Trophoblast cell (in vitro differentiated cells and primary cell): Measurements from ENCODE around the gene OTOP3.

Source experiments
- DNase-seq, 2 donors: peaks; one replicate each; pipeline ENCODE4 v3.0.0-alpha.2; 2016
- H2AFZ ChIP-seq: 2 replicates; pipeline ENCODE4 v1.6.1; 2013; ENCODE audit warnings: low read length, moderate library complexity, mild to moderate bottlenecking; ENCODE audit not compliant: insufficient read depth, poor library complexity
- H2AK5ac ChIP-seq: 2 replicates; pipeline ENCODE4 v1.6.1; 2013; ENCODE audit warnings: mild to moderate bottlenecking, low read length
- H2BK120ac ChIP-seq: 2 replicates; pipeline ENCODE4 v1.6.1; 2013; ENCODE audit warnings: low read length, mild to moderate bottlenecking, moderate library complexity; ENCODE audit not compliant: insufficient read depth, poor library complexity
- H2BK12ac ChIP-seq: 2 replicates; pipeline ENCODE4 v1.6.1; 2013; ENCODE audit warnings: mild to moderate bottlenecking, low read length, moderate library complexity
- H2BK5ac ChIP-seq: 2 replicates; pipeline ENCODE4 v1.6.1; 2013; ENCODE audit warnings: low read length, low read depth, moderate library complexity, mild to moderate bottlenecking; ENCODE audit not compliant: poor library complexity
- H3K14ac ChIP-seq: 2 replicates; pipeline ENCODE4 v1.6.1; 2013; ENCODE audit warnings: mild to moderate bottlenecking, low read length
- H3K18ac ChIP-seq: 2 replicates; pipeline ENCODE4 v1.6.1; 2013; ENCODE audit warnings: mild to moderate bottlenecking, low read length
- H3K23ac ChIP-seq: 2 replicates; pipeline ENCODE4 v1.6.1; 2013; ENCODE audit warnings: low read length
- H3K27ac ChIP-seq: 2 replicates; pipeline ENCODE4 v1.5.1; 2013; ENCODE audit warnings: low read depth, mild to moderate bottlenecking, inconsistent platforms, low read length, moderate library complexity
- H3K27me3 ChIP-seq: 2 replicates; pipeline ENCODE4 v1.6.1; 2013; ENCODE audit warnings: inconsistent platforms, mild to moderate bottlenecking, low read length, moderate library complexity; ENCODE audit not compliant: insufficient read depth
- H3K36me3 ChIP-seq, 2 experiments: 1 replicate in 1 of 2; 2 replicates in 1 of 2; pipeline ENCODE4 v1.6.1; 2013; ENCODE audit warnings: low read length in 2 of 2, mild to moderate bottlenecking in 2 of 2, moderate library complexity in 1 of 2; ENCODE audit not compliant: insufficient read depth in 2 of 2, control insufficient read depth in 1 of 2
- H3K4ac ChIP-seq: 2 replicates; pipeline ENCODE4 v1.6.1; 2013; ENCODE audit warnings: low read depth, mild to moderate bottlenecking, low read length, moderate library complexity
- H3K4me1 ChIP-seq, 2 experiments: 1 replicate in 1 of 2; 2 replicates in 1 of 2; pipeline ENCODE4 v1.6.1; 2013; ENCODE audit warnings: low read length in 2 of 2, mild to moderate bottlenecking in 2 of 2, moderate library complexity in 1 of 2; ENCODE audit not compliant: insufficient read depth in 2 of 2, control insufficient read depth in 1 of 2
- H3K4me2 ChIP-seq: 2 replicates; pipeline ENCODE4 v1.6.1; 2013; ENCODE audit warnings: inconsistent platforms, mild to moderate bottlenecking, low read length, moderate library complexity
- H3K4me3 ChIP-seq: 2 replicates; pipeline ENCODE4 v1.5.1; 2013; ENCODE audit warnings: mild to moderate bottlenecking, low read depth, low read length, inconsistent platforms
- H3K79me1 ChIP-seq: one replicate; pipeline ENCODE4 v1.6.1; 2013; ENCODE audit warnings: low read length
- H3K79me2 ChIP-seq: 2 replicates; pipeline ENCODE4 v1.6.1; 2013; ENCODE audit warnings: low read length, mild to moderate bottlenecking; ENCODE audit not compliant: control insufficient read depth, insufficient read depth, poor library complexity
- H3K9ac ChIP-seq: 2 replicates; pipeline ENCODE4 v1.6.1; 2013; ENCODE audit warnings: mild to moderate bottlenecking, low read length
- H3K9me3 ChIP-seq: 2 replicates; pipeline ENCODE4 v1.6.1; 2013; ENCODE audit warnings: low read depth, mild to moderate bottlenecking, control low read depth, inconsistent platforms, low read length; ENCODE audit not compliant: insufficient read depth
- H4K12ac ChIP-seq: 2 replicates; pipeline ENCODE4 v1.6.1; 2013; ENCODE audit warnings: low read depth, mild to moderate bottlenecking, low read length, moderate library complexity
- H4K8ac ChIP-seq: 2 replicates; pipeline ENCODE4 v1.6.1; 2013; ENCODE audit warnings: low read depth, mild to moderate bottlenecking, low read length, moderate library complexity
- H4K91ac ChIP-seq: one replicate; pipeline ENCODE4 v1.6.1; 2013; ENCODE audit warnings: low read depth, mild to moderate bottlenecking, low read length, moderate library complexity
- WGBS: extraction: QIAGEN DNeasy Blood & Tissue Kit; methylation state at CpG from one replicate; pipeline ENCODE4 v1.1.7; 2013; ENCODE audit warnings: missing lambda C conversion rate; ENCODE audit not compliant: insufficient read length, insufficient coverage; ENCODE audit errors: extremely low coverage; 5-methylcytosine and 5-hydroxymethylcytosine counted together

OTOP3 gene

DNA sequence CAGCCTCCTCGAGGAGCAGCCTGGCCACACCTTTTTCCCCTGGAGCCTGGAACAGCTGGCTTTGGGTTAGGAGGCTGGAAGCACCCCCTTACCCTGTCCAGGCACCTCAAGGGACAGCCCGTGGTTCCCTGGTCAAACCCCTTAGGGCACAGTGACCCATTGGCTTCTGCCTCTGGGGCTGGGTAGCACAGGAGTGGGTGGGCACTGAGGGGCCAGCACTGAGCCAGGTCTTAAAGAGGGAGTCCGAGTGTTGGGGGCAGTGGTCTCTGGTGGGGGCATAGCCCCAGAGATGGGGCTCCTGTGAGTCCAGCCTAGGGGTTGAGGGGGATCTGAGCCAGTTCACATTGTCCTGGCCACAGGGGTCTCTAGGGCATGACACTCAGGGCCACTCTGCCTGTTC is 15.4 kb downstream of the OTOP3 start:
- Histone ChIP-seq H2BK5ac (no peak overlapping the region), H3K9ac (no peak overlapping the region), H3K4me2 (no peak overlapping the region), H3K9me3 (peaks cover 3% of the 10 kb centered on the region), H2AFZ (no peak overlapping the region), H3K4me3 (no peak overlapping the region), H4K12ac (no peak overlapping the region), H3K36me3 (no peaks in the 10 kb centered on the region), H3K4me1 (no peaks in the 10 kb centered on the region), H3K79me2 (no peaks in the 10 kb centered on the region), H3K27ac (no peak overlapping the region), H3K18ac (no peak overlapping the region), H3K79me1 (no peaks in the 10 kb centered on the region), H3K4ac (no peak overlapping the region), H3K14ac (no peak overlapping the region), H3K27me3 (no peaks in the 10 kb centered on the region), H2BK12ac (no peak overlapping the region), H4K91ac (no peak overlapping the region), H2BK120ac (no peak overlapping the region), H4K8ac (no peak overlapping the region), H3K23ac (no peak overlapping the region), H2AK5ac (no peak overlapping the region)
- no peak for DNase-seq
- WGBS: no CpG with 5 or more reads among the region's 3 CpGs

- WGBS: no CpG with 5 or more reads among the region's 32 CpGs
- Histone ChIP-seq H2AK5ac (no peak overlapping the region), H4K8ac (no peak overlapping the region), H3K14ac (no peak overlapping the region), H3K27me3 (no peaks in the 10 kb centered on the region), H3K27ac (no peak overlapping the region), H3K9me3 (peaks cover 6% of the 10 kb centered on the region), H3K4ac (no peak overlapping the region), H4K91ac (no peak overlapping the region), H2AFZ (no peak overlapping the region), H2BK120ac (no peak overlapping the region), H3K4me2 (no peak overlapping the region), H3K18ac (no peak overlapping the region), H2BK12ac (no peak overlapping the region), H3K4me1 (no peaks in the 10 kb centered on the region), H3K36me3 (no peaks in the 10 kb centered on the region), H3K9ac (no peak overlapping the region), H3K23ac (no peak overlapping the region), H2BK5ac (no peak overlapping the region), H3K4me3 (no peak overlapping the region), H4K12ac (no peak overlapping the region), H3K79me1 (no peaks in the 10 kb centered on the region), H3K79me2 (no peaks in the 10 kb centered on the region)
- DNase-seq: no peak
Observed at GRCh38 chr17:74951680-74952421, 16.2 kb downstream of the OTOP3 start.

- no peak overlapping the region for H2BK12ac ChIP-seq
- DNase-seq: no peak
- H3K4me2 ChIP-seq: no peak overlapping the region
- no peak overlapping the region for H3K27ac ChIP-seq
- no peak overlapping the region for H3K14ac ChIP-seq
- H3K36me3 ChIP-seq: no peaks in the 10 kb centered on the region
- H2AK5ac ChIP-seq: no peak overlapping the region
- H3K79me2 ChIP-seq: no peaks in the 10 kb centered on the region
- H4K12ac ChIP-seq: no peak overlapping the region
- peaks cover 3% of the 10 kb centered on the region for H3K9me3 ChIP-seq
- H2AFZ ChIP-seq: no peak overlapping the region
- H2BK5ac ChIP-seq: no peak overlapping the region
- H3K4me1 ChIP-seq: no peaks in the 10 kb centered on the region
- no peak overlapping the region for H2BK120ac ChIP-seq
- no peak overlapping the region for H3K4ac ChIP-seq
- no peak overlapping the region for H3K23ac ChIP-seq
- H4K91ac ChIP-seq: no peak overlapping the region
- no peaks in the 10 kb centered on the region for H3K27me3 ChIP-seq
- no peaks in the 10 kb centered on the region for H3K79me1 ChIP-seq
- no CpG with 5 or more reads among the region's 24 CpGs for WGBS
- H3K4me3 ChIP-seq: no peak overlapping the region
- H3K9ac ChIP-seq: no peak overlapping the region
- no peak overlapping the region for H4K8ac ChIP-seq
- no peak overlapping the region for H3K18ac ChIP-seq
Observed at GRCh38 chr17:74952431-74953133, 16.9 kb downstream of the OTOP3 start.

GRCh38 chr17:74953134-74953687 is 17.5 kb downstream of the OTOP3 start:
- no peak overlapping the region for H3K23ac ChIP-seq
- no peak overlapping the region for H2BK5ac ChIP-seq
- H3K4me3 ChIP-seq: no peak overlapping the region
- no peaks in the 10 kb centered on the region for H3K36me3 ChIP-seq
- no peak overlapping the region for H3K14ac ChIP-seq
- no CpG with 5 or more reads among the region's 11 CpGs for WGBS
- no peaks in the 10 kb centered on the region for H3K79me1 ChIP-seq
- no peak overlapping the region for H3K4me2 ChIP-seq
- H4K12ac ChIP-seq: no peak overlapping the region
- H3K79me2 ChIP-seq: no peaks in the 10 kb centered on the region
- H3K9ac ChIP-seq: no peak overlapping the region
- no peak overlapping the region for H4K91ac ChIP-seq
- H2BK12ac ChIP-seq: no peak overlapping the region
- no peak overlapping the region for H2AFZ ChIP-seq
- H3K9me3 ChIP-seq: peaks cover 3% of the 10 kb centered on the region
- H3K4me1 ChIP-seq: no peaks in the 10 kb centered on the region
- no peak overlapping the region for H3K18ac ChIP-seq
- H3K27me3 ChIP-seq: no peaks in the 10 kb centered on the region
- no peak overlapping the region for H2BK120ac ChIP-seq
- H4K8ac ChIP-seq: no peak overlapping the region
- no peak for DNase-seq
- H3K4ac ChIP-seq: no peak overlapping the region
- H2AK5ac ChIP-seq: no peak overlapping the region
- H3K27ac ChIP-seq: no peak overlapping the region
